Parathyroid adenoma (tissue), 2 donors: Measurements from ENCODE around the gene FN3KRP.

ENCODE experiments used
- H2AFZ ChIP-seq: fragments of 300-600 bp; sonication (generic); one replicate; pipeline ENCODE4 v1.7.0; 2017; ENCODE audit warnings: antibody characterized with exemption, mild to moderate bottlenecking
- H3K27ac ChIP-seq: fragments of 300-600 bp; sonication (generic); one replicate; pipeline ENCODE4 v1.7.0; 2017
- H3K27me3 ChIP-seq: fragments of 300-600 bp; sonication (generic); one replicate; pipeline ENCODE4 v1.7.0; 2017; ENCODE audit warnings: low read length; ENCODE audit not compliant: control insufficient read depth, insufficient read depth
- H3K36me3 ChIP-seq: fragments of 300-600 bp; sonication (generic); one replicate; pipeline ENCODE4 v1.7.0; 2017; ENCODE audit warnings: low read length; ENCODE audit not compliant: control insufficient read depth, insufficient read depth
- H3K4me1 ChIP-seq: fragments of 300-600 bp; sonication (generic); one replicate; pipeline ENCODE4 v1.7.0; 2017; ENCODE audit warnings: control low read depth
- H3K4me2 ChIP-seq: fragments of 300-600 bp; sonication (generic); one replicate; pipeline ENCODE4 v1.7.0; 2017; ENCODE audit warnings: low read length
- H3K4me3 ChIP-seq: fragments of 300-600 bp; sonication (generic); one replicate; pipeline ENCODE4 v1.7.0; 2017; ENCODE audit warnings: low read depth, low read length
- H3K79me2 ChIP-seq: fragments of 300-600 bp; sonication (generic); one replicate; pipeline ENCODE4 v1.7.0; 2017; ENCODE audit warnings: control low read depth
- H3K9ac ChIP-seq: fragments of 300-600 bp; sonication (generic); one replicate; pipeline ENCODE4 v1.7.0; 2017; ENCODE audit warnings: mild to moderate bottlenecking
- H3K9me3 ChIP-seq: fragments of 300-600 bp; sonication (generic); one replicate; pipeline ENCODE4 v1.7.0; 2017; ENCODE audit warnings: low read length; ENCODE audit not compliant: control insufficient read depth
- TF ChIP-seq, protein P1 (sequence below): fragments of 300-600 bp; sonication (generic); IDR thresholded peaks from one replicate; pipeline ENCODE4 v1.7.0; 2017; ENCODE audit warnings: antibody characterized with exemption, mild to moderate bottlenecking
- donor health status: primary hyperparathyroidism.

The FN3KRP gene

DNA sequence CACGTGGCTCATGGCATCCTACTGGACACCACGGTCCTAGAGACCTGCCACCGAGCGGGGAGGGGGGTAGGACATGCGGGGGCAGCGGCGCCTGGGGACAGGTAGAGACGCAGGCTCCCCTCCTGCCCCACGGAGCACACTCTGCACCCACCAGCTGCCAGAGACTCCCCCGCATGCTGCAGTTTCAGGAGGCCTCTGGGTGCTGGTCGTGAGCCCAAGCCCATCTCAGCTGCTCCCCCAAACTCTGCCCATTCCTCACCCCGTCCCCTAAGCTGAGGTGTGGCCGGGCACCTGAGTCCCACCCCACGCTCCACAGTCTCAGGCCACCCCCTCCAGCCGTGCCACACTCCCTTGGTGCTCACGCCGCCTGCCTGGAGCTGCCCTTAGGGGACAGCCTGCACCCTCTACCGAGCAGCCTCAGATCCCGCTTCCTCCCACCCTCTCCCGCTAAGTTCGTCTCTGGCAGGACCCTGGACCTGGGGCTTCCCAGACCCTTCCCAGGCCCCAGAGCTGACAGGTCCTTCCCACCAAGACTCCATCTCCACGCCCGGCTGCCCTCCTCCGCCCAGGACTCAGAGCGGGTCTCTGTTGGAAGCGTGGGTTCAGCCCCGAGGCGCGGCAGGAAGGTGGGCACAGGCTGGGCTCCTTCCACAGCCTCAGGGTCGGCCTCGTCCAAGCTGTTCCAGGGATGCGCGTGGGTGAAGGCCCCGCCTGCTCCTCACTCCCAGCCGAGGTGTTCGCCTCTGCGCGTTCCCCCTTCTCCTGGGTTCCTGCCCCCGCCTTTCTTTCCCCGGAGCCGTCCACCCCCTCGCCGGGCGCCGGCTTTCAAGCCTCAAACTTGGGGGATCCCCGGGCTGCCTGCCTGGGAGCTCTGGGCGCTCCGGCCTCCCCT is 19.3 kb upstream of the FN3KRP start:
- Histone ChIP-seq H3K36me3 (no peaks in the 10 kb centered on the region), H3K27ac (no peak overlapping the region), H3K27me3 (no peaks in the 10 kb centered on the region), H3K9me3 (no peaks in the 10 kb centered on the region), H3K4me3 (peak overlapping the region; percentile 47), H3K9ac (no peak overlapping the region), H3K79me2 (peaks cover 18% of the 10 kb centered on the region), H3K4me1 (no peaks in the 10 kb centered on the region), H3K4me2 (peak overlapping the region; percentile 83), H2AFZ (no peak overlapping the region)
- TF ChIP-seq, protein P1, sequence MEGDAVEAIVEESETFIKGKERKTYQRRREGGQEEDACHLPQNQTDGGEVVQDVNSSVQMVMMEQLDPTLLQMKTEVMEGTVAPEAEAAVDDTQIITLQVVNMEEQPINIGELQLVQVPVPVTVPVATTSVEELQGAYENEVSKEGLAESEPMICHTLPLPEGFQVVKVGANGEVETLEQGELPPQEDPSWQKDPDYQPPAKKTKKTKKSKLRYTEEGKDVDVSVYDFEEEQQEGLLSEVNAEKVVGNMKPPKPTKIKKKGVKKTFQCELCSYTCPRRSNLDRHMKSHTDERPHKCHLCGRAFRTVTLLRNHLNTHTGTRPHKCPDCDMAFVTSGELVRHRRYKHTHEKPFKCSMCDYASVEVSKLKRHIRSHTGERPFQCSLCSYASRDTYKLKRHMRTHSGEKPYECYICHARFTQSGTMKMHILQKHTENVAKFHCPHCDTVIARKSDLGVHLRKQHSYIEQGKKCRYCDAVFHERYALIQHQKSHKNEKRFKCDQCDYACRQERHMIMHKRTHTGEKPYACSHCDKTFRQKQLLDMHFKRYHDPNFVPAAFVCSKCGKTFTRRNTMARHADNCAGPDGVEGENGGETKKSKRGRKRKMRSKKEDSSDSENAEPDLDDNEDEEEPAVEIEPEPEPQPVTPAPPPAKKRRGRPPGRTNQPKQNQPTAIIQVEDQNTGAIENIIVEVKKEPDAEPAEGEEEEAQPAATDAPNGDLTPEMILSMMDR, result no peak

- H3K9me3 ChIP-seq, result no peaks in the 10 kb centered on the region
- peak overlapping the region; percentile 47 for H3K4me3 ChIP-seq
- H3K36me3 ChIP-seq, result no peaks in the 10 kb centered on the region
- no peaks in the 10 kb centered on the region for H3K4me1 ChIP-seq
- H3K27me3 ChIP-seq, result no peaks in the 10 kb centered on the region
- H3K4me2 ChIP-seq, result peak overlapping the region; percentile 83
- H2AFZ ChIP-seq, result peak overlapping the region; percentile 67
- no peak overlapping the region for H3K9ac ChIP-seq
- TF ChIP-seq, protein P1, result no peak
- H3K79me2 ChIP-seq, result peaks cover 16% of the 10 kb centered on the region
- H3K27ac ChIP-seq, result no peak overlapping the region
Observed at GRCh38 chr17:82697808-82698064, 18.8 kb upstream of the FN3KRP start.

- peaks cover 16% of the 10 kb centered on the region for H3K79me2 ChIP-seq
- peak within 1 kb of the TSS; percentile 62 for H3K4me3 ChIP-seq
- H3K9ac ChIP-seq, result no peak within 1 kb of the TSS
- no peaks in the 10 kb centered on the region for H3K4me1 ChIP-seq
- H3K27me3 ChIP-seq, result no peaks in the 10 kb centered on the region
- peak within 1 kb of the TSS; percentile 94 for H2AFZ ChIP-seq
- H3K36me3 ChIP-seq, result no peaks in the 10 kb centered on the region
- TF ChIP-seq, protein P1, result no peak
- peak within 1 kb of the TSS; percentile 96 for H3K4me2 ChIP-seq
- no peaks in the 10 kb centered on the region for H3K9me3 ChIP-seq
- H3K27ac ChIP-seq, result peak within 1 kb of the TSS; percentile 42
Observed at GRCh38 chr17:82698065-82698973, 18.2 kb upstream of the FN3KRP start, which contains the start of gene RAB40B. RAB40B (minus strand) TSS chr17:82698698; CDS start chr17:82698596, 102 bp downstream.

DNA sequence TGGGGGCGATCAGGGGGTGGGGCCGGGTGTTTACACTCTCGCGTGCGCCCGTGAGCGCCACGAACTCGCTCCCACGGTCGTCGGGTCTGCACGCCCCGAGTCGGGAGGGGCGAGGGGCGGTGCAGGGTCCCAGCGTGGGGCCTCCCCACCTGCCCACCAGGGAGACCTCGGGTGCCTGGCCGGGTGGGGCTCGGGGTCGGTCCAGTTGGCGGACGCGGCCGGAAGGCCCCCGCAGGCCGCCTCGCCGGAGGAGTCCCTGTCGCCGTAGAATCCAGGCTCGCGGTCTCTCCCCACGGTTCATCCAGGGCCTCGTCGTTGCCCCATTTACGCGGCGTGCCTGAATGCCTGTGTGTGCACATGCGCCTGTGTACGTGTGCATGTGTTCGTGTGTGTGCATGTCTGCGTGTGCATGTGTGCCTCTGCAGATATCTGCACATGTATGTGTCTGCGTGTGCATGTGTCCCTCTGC is 17.5 kb upstream of the FN3KRP start:
- H2AFZ ChIP-seq, result peak overlapping the region; percentile 94
- H3K27ac ChIP-seq, result peak overlapping the region; percentile 42
- H3K4me3 ChIP-seq, result peak overlapping the region; percentile 62
- no peak overlapping the region for H3K9ac ChIP-seq
- H3K9me3 ChIP-seq, result no peaks in the 10 kb centered on the region
- H3K36me3 ChIP-seq, result no peaks in the 10 kb centered on the region
- TF ChIP-seq, protein P1, result no peak
- no peaks in the 10 kb centered on the region for H3K27me3 ChIP-seq
- peak overlapping the region; percentile 96 for H3K4me2 ChIP-seq
- H3K79me2 ChIP-seq, result peaks cover 16% of the 10 kb centered on the region
- no peaks in the 10 kb centered on the region for H3K4me1 ChIP-seq
